Posterior vena cava (tissue), 2 donors: ENCODE results near the gene SEMA4D. TPM values are rescaled to one million over a fixed set of nuclear protein-coding genes. Genes with fewer than 3 reads are reported as not detected.

Experiments used
- DNase-seq: peaks from one replicate; pipeline ENCODE4 v3.0.0-alpha.2; 2020; ENCODE audit warnings: low spot score
- intact Hi-C, 2 donors: fragments of 100-400 bp; cut with DNase I; formaldehyde crosslinking; loops; one replicate each; pipeline versions ENCODE4 v1.14.1 to v1.14.2; 2022 to 2023
- total RNA-seq, 2 donors: library from RNA; stranded (reverse); fragmentation: NEBNext Ultra II Directional; extraction: Animal tissue kit (Norgen Biotek cat#: 25700); gene quantifications; one replicate each; pipeline ENCODE4 v1.2.1, GENCODE V29; 2021
- donor health status: DM: yes; HTN: yes; CAD: no.
- donor health status: DM: yes; HTN: yes; CAD: no.

The SEMA4D gene
- total RNA-seq, 2 donors from 2014 or later: 10.0 to 14.1 TPM

DNA sequence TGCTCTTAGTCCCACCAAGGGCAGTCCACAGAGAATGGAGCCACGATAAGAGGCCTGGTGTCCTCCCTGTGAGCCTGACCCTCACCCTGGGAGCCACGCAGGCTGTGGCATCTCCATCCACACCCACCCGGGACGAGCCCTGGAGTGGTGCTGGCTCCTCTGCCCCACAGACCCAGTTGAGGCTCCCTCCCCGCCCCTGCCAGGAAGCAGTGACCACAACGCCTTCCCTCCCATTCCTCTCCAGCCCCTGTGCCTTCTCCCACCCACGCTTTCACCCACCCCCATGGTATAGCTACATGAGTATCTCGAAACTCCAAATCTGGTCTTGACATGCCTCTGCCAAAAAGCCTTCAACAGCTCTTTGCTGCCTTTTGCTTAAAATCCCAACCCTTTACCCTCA, 57.9 kb downstream of the SEMA4D start:
- DNase-seq: no peak
- intact Hi-C loops: no loop called here

DNA sequence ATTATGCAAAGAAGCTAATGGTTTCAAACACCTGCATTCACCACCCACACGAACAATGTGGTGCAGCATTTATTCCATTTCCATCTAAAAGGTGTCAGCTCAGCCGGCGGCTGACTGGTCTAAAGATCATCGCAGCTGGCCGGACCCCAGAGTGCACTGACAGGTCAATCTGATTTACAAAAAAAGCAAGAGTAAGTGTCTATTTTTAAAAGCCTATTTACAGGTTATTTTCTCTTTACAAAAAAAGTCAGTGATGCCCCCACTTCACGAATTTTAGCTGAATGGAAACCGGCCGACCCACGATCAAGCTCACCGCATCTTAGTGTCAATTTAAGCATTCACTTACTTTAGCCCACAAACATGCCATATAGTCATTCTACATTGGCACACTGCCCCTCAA, 58.3 kb downstream of the SEMA4D start:
- intact Hi-C loops: no loop called here
- DNase-seq: no peak

DNA sequence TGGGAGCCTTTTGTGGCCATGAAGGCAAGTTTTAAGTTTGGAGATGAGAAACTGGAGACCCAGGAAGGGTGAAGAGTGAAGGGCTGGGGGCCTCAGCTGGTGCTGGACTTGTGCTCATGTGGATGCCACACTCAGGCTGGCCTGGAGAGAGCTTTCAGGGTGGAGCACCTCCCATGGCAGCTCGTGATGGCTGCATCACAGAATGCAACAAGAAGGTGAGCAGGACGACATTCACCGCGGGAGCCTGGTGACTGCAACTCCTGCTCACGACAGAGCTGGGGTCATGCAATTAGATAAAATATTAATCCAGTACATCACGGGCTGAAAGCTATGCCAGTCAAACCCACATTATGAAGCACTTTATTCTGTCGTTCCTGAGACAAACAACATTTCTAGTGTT, 59.7 kb downstream of the SEMA4D start:
- DNase-seq: no peak
- intact Hi-C loops: no loop called here

DNA sequence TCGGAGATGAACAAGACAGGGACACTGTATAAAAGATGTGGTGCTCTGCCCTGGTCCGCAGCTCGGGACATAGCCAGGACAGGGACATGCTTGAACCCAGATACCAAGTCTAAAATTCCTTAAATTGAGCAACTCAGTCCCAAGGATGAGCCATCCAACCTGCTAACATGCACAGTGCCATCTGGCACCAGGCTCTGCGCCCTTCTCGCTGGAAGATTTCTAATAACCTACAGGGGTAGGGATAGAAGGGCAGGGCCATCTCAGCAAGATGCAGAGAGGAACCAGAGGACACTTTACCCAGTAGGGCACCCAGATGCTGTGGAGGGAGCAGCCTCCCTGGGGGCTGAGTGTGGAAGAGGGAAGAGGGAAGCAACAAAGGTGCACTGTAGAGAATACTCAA, 60.1 kb downstream of the SEMA4D start:
- DNase-seq: no peak
- intact Hi-C loops: no loop called here

DNA sequence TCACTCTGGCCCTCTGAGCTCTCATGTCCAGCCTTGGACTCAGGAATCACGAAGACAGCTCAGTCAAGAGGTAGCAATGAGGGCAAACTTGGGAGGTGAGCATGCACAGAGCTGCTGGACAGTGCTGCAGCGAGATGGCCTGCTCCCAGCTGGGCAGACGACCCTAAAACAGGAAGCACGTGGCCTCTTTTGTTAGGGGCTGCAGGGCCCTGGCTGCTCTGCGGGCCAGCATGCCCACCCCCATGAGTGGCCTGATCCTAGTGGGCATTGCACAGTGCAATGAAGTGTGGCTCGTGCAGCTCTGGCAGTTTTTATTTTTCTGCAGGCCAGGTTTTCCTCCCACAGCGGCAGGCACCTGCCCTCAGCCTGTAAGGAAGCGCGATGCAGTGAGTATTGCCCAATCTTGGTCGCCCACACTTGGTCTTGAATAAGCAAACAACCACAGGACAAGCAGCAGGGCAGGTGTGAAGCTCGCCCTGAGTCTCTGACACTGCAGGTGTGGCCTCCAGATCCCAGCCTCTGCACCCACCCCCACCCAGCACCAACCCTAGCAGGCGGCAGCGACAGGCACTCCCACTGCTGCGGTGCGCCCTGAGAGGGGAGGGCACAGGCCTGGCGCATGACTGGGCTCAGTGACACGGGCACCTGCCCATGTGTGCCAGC, 60.8 kb downstream of the SEMA4D start:
- intact Hi-C loops: no loop called here
- no peak for DNase-seq

DNA sequence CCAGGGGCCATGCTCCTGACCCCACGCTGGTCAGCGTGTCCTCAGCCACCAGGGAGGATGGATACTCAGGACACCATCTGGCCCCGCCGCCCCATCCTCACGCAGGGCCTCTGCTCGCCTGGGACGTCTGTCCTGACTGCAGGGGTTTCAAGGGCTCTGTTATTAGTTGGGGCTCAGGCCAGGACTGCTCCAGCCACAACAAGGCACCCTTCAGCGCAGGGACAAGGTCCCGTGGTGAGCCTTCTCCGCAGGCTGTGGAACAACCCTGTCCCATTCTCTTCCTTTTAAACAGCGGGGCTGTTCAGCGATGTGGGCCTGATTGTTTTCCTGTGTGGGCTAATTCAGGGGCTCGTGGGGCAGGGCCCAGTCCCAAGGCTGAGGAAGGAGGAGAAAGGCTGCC, 61.6 kb downstream of the SEMA4D start:
- no peak for DNase-seq
- intact Hi-C loops: no loop called here

DNA sequence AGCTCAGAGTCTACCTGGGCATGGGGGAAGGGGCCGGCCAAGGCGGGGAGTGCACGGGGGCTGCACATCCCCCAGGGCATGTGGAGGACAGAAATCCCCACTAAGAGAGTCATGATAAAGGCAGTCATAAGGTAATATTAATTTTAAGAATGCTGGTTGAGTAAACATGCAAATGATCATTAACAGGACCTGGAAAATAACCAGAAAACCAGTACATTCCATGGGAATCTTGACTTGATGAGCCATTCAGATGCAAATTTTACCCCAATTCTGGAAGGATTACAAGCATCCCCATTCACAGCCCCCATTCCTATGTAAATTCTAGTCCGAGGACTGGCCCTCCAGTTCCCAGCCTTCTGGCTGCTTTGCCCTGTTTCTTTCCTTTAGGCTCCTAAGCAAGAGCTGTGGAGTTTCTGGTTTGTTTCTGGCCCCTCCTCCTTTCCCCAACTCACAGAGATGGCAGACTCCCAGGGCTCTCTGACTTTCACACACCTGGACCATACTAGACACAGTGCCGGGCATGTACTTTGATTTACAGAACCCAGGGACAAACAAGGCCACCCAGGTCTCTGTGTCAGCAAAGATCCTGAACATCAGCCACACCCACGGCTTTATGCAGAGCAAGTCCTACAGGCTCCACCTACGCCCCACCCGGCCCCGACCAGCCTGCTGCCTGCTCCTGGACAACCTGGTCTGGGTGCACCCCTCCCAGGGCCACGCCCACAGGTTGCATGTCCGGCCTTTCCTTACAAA, 62.7 kb downstream of the SEMA4D start:
- intact Hi-C loops: no loop called here
- DNase-seq: no peak

DNA sequence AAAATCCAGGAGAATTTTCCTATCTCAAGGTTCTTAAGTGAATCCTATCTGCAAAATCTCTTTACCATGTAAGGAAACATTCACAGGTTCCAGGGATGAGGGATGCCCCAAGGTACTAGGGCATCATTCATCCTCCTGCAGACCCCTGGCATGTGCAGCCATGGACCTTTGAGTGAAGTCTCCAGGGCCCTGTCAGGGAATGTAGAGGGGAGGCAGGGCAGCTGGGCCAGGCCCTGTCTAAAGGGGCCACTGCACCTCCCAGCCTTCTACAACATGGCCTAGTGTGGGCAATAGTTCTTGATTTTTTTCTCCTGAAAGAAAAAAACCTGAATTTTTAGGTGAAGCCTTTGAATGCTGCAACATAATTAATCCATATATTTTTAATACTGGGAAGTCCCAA, 63.3 kb downstream of the SEMA4D start:
- intact Hi-C loops: no loop called here
- DNase-seq: no peak

DNA sequence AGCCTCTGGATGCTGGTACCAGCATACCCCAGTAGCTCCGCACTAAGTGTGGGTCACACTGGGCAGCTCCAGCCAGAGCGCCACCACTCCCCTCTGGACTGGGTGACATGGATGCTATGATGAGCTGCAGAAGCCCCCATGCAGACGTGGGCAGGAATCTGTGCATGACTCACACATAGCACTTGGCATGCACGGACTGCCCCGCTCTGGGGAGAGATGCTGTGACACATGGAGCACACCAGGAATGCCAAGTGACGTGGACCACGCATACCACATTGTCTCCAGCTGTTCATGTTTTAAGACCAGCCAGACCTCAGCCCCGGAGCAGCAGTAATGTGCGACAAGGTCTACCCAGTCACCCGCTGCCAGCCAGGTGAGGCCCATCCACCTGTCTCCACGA, 64.1 kb downstream of the SEMA4D start:
- intact Hi-C loops: no loop called here
- no peak for DNase-seq

DNA sequence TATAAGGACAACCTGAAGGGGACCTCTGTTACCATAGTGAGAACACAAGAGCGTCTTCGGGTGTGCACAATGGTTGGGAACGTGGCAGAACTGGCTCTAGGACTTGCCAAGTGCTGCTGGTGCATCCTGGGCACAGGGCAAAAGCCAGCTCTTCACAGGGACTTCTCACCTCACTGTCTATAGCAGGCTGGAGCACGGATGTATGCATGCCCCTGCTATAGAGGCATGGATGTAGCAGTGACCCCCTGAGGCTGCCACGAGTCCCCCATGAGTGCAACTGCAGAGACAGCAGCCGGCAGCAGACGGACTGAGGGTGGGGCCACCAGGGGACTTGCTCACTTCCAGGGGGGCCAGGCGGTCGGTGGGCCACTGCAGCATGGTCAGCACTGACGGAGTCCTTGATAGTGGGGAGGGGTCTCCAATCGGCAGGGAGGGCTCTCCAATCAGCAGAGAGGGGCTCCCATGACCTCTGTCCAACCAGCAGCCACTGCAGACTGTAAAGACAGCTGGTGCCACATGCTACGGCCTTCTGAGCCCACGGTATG, 64.9 kb downstream of the SEMA4D start:
- no peak for DNase-seq
- intact Hi-C loops: no loop called here

DNA sequence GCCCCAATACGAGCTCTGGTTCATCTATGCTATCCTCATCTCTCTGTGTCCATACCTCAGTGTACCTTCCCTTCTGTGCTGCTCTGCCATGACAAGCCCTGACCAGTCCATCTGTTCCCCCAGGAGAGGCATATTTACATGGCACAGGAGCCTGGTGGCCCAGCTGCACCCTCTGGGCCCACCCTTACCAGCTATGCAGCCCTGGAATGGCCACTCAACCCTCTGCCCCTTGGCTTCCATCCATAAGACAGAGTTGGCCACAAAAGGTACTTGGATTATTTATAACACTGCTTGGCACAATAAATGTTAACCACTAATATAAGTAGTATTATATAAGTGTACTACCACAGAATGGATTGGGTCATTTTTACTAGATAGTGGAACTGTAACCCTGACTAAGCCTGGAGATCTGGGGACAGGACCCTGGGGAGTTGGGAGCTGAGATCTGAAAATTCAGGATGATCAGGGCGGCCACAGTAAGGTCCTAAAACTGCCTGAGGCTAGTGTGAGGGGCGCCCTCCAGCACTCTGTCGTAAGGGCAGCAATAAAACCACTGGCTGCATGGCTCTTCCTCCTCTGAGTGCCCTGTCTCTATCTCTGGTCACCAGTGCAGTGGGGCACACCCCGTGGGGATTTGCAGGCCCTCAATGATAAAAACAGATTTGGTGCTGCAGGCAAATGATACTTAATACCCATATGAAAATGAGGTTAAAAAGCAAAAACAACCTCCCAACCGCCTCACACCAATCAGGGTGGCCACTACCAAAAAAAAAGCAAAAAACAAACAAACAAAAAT, 65.8 kb downstream of the SEMA4D start:
- intact Hi-C loops: no loop called here
- DNase-seq: no peak

DNA sequence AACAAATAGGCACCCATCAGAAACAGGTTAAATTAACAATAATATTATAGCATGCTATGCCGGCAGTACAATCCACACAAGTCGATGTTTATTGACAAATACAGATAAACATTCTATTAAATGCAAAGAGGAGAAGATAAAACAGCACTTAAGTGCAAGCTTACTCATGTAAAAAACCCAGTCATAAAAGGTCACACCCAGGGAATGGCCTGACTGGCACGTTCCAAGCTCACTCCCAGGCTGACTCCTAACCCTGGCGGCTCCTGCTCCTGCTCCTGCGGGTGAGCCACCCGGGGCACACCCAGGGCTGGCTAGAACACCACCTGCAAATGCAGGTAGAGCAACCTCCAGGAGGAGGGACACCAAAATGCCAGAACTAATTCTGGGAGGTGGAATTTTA, 66.9 kb downstream of the SEMA4D start:
- intact Hi-C loops: no loop called here
- DNase-seq: no peak

DNA sequence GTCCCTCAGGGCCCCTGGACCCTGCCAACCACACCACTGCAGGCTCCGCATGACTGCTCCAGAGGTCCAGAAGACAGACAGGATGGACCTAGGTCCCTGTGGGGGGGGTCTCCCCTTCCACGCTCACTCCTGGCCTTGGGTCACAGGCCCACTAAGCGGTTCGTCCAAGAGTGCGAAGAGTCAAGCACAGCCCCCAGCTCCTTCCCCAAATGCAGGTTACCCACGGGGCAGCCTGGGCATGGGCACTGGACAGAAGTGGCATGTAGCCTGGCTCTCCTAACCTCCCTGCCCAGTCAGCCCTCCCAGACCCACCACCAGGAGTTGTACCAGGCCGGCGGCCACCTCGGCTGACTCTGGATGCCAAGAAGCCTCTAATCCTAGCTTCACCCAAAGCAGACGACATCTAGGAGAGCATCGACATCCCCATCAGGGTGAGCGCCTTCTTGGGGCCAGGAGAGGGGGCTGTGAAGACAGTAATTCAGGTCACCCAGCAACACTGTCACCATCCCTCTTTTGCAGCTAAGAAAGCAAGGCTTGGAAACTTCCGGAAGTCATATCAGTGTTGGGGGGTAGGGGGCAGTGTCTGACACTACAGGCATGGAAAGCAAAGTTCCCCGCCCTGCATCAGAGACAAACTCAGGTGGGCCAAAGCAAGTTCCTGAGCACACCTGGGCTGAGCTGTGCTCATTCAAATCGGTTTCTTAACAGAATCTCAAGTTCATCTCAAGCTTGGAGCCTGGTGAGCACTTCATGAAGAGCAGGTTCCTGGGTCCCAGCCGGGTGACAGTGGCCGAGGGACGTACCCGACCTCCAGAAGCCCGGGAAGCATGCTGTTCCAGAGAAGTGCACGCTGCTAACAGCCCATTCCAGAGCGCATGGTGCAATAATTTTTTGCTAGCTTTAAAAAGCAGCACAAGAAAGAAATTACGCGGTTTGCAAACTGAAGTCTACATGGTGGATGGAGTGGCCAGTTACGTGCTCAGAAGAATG, 68.7 kb downstream of the SEMA4D start:
- intact Hi-C loops: no loop called here
- DNase-seq: no peak

DNA sequence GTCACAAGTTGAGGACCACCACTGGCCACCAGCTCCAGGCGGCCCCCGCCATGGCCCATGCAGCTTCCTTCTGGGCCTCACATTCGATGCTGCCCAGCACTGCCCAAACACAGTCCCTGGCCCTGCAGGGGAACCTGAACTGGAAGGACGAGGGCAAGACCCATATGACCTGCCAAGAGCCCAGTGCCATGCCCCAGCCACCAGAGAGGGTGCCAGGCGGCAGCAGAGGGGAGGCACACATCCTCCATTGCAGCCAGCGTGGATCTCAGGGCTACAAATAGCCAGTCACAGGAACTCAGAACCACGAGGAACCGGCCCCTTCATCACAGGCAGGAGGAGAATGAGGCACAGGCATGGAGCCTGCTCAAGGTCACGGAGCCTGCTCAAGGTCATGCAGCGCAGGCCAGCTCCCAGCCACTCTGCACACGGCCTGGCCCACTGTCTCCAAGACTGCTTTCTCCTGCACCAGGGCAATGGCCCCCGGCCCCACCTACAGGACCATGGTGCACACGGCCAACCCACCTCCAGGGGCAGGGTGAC, 69.6 kb downstream of the SEMA4D start:
- intact Hi-C loops: no loop called here
- no peak for DNase-seq

DNA sequence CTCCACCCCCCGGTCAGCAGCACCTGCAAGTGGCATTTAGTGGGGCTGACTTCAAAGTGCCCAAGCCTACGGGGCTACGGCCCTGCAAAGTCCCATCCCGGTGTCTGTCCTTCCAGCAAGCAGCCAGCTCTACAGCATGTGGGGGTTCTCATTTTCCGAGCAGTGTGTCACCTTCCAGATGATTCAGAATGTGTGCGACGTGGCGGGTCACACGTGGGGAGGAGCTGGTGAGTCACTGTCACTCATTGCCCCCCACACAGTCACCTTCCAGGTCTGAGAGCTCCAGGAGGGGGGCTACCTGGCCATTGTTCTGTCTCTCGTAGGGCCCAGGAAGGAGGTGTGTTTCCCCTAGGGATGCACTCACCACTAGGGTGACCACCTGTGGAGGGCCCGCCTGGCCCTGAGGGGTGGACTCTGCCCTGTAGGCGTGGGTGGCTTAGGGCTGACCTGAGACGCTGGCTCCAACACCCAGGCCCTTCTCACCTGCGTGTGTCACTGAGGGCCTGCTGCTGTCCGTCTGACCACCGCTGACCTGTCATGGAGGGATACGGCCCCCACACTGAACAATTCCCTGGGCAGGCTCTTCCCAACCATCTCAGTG, 70.2 kb downstream of the SEMA4D start:
- DNase-seq: no peak
- intact Hi-C loops: no loop called here

DNA sequence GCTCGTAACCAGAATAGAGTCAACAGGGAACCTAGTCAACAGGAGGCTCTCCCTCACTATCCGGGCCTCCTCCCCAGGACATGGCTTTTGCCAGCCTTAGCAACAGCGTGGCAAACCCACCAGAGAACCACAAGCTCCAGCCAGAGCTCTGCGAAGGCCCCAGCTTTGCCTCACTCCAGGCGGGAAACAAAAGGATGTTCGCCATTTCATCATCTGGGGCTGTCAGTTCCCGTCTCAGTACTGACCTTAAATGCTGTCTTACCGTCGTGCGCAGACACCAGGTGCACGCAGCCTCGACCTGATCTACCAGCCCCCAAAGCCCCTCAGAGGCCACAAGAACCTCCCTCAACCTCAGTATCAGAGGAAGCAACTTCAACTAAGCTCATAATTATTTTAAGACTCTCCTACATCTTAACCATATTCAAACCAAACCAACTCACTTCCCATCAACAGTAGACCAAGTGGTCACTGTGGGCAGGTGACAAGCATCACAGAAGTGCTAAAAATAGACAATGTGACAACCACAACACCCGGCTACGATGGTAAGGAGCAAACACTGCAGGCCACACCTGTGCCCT, 71.4 kb downstream of the SEMA4D start:
- intact Hi-C loops: no loop called here
- no peak for DNase-seq

DNA sequence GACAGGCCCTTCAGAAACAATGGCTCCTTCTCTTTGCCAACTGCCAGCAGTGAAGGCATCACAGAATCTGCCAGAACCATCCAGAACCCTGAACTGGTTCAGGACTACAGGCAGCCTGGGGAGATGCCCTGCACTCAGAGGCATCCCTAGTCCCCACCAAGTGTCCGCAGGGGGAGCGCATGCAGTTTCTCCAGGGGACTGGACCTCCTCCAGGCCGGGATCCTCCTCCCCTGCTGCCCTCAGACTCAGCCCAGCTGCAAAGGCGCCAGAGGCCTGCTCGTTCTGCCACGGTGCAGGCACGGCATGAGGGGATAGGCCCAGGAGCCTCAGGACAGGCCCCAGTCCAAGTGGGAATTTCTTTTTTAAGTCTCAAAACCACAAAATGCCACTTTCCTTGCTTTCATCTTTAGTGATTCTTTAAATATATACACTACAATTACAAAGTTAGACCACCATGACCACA, 72.0 kb downstream of the SEMA4D start:
- DNase-seq: no peak
- intact Hi-C loops: no loop called here
